Measurements from ENCODE around the gene FANCI. TPM values are rescaled to one million over a fixed set of nuclear protein-coding genes. Genes with fewer than 3 reads are reported as not detected.

The FANCI gene
- total and polyA plus RNA-seq, 10 donors = 4.4 to 19.4 (median 13.7) TPM

GRCh38 chr15:89196994-89197393 is 46.8 kb upstream of the FANCI start:
- intact Hi-C loops (cut with DNase I; ENCODE audit: low total_unique reads) = no loop called here
- H3K9me3 ChIP-seq = no peaks in the 10 kb centered on the region
- no peak for DNase-seq
- H3K27ac ChIP-seq = peak overlapping the region in 6 of 8 donors; percentile 2 to 63 (median 59)
- H3K4me1 ChIP-seq = peaks cover 0 to 20% (median 3%) of the 10 kb centered on the region in 6 donors
- no peak overlapping the region for H3K4me3 ChIP-seq
- WGBS, 5 donors = 48 to 65% (median 58%) methylated on average over 6 to 7 of the region's 7 CpGs
- H3K36me3 ChIP-seq = peaks cover 0 to 100% (median 58%) of the 10 kb centered on the region in 6 donors
- TF ChIP-seq POLR2AphosphoS5 (IDR thresholded peaks at IDR 0.05) (peak in 1 of 3 donors; percentile 6), POLR2A (IDR thresholded peaks at IDR 0.05) (no peak)
- H3K27me3 ChIP-seq (replicated peaks in 1 of 7) = no peaks in the 10 kb centered on the region

- peak overlapping the region in 6 of 8 donors; percentile 2 to 63 (median 59) for H3K27ac ChIP-seq
- intact Hi-C loops (cut with DNase I; ENCODE audit: low total_unique reads) = no loop called here
- H3K36me3 ChIP-seq = peaks cover 0 to 100% (median 52%) of the 10 kb centered on the region in 6 donors
- TF ChIP-seq CTCF (IDR thresholded peaks at IDR 0.05 in 8 of 11, conservative IDR thresholded peaks at IDR 0.05 in 3 of 11) = no peak
- no peak for TF ChIP-seq POLR2A (IDR thresholded peaks at IDR 0.05)
- peak in 2 of 3 donors; percentile 14 to 20 for TF ChIP-seq POLR2AphosphoS5 (IDR thresholded peaks at IDR 0.05)
- H3K9me3 ChIP-seq = no peaks in the 10 kb centered on the region
- H3K4me1 ChIP-seq = peaks cover 0 to 20% (median 3%) of the 10 kb centered on the region in 6 donors
- no peak overlapping the region for H3K4me3 ChIP-seq
- no peak for DNase-seq
- no peaks in the 10 kb centered on the region for H3K27me3 ChIP-seq (replicated peaks in 1 of 7)
- 58 to 76% (median 61%) methylated on average over 4 of the region's 4 CpGs for WGBS, 5 donors
Measured at GRCh38 chr15:89197503-89197971, 46.2 kb upstream of the FANCI start.

GRCh38 chr15:89198196-89198595 is 45.6 kb upstream of the FANCI start:
- WGBS, 5 donors = 87 to 94% (median 90%) methylated on average over 2 of the region's 2 CpGs
- Histone ChIP-seq H3K4me3 (no peak overlapping the region), H3K9me3 (no peaks in the 10 kb centered on the region), H3K27ac (peak overlapping the region in 3 of 8 donors; percentile 57 to 61 (median 61)), H3K27me3 (replicated peaks in 1 of 7) (no peaks in the 10 kb centered on the region), H3K36me3 (peaks cover 0 to 95% (median 46%) of the 10 kb centered on the region in 6 donors), H3K4me1 (peaks cover 0 to 20% (median 3%) of the 10 kb centered on the region in 6 donors)
- TF ChIP-seq POLR2AphosphoS5 (IDR thresholded peaks at IDR 0.05) = no peak
- no peak for TF ChIP-seq POLR2A (IDR thresholded peaks at IDR 0.05)
- no peak for TF ChIP-seq CTCF (IDR thresholded peaks at IDR 0.05 in 8 of 11, conservative IDR thresholded peaks at IDR 0.05 in 3 of 11)
- no peak for DNase-seq
- intact Hi-C loops (cut with DNase I; ENCODE audit: low total_unique reads) = no loop called here

- no peaks in the 10 kb centered on the region for H3K27me3 ChIP-seq (replicated peaks in 1 of 7)
- H3K27ac ChIP-seq = peak overlapping the region in 3 of 8 donors; percentile 36 to 56 (median 42)
- DNase-seq = no peak
- no peak overlapping the region for H3K4me3 ChIP-seq
- no peaks in the 10 kb centered on the region for H3K9me3 ChIP-seq
- peaks cover 0 to 20% (median 3%) of the 10 kb centered on the region in 6 donors for H3K4me1 ChIP-seq
- TF ChIP-seq POLR2AphosphoS5 (IDR thresholded peaks at IDR 0.05) = no peak
- no peak for TF ChIP-seq POLR2A (IDR thresholded peaks at IDR 0.05)
- TF ChIP-seq CTCF (IDR thresholded peaks at IDR 0.05 in 8 of 11, conservative IDR thresholded peaks at IDR 0.05 in 3 of 11) = no peak
- intact Hi-C loops (cut with DNase I; ENCODE audit: low total_unique reads) = no loop called here
- 88 to 96% (median 94%) methylated on average over 3 of the region's 3 CpGs for WGBS, 5 donors
- peaks cover 0 to 88% (median 39%) of the 10 kb centered on the region in 6 donors for H3K36me3 ChIP-seq
Measured at GRCh38 chr15:89198934-89199333, 44.8 kb upstream of the FANCI start.
